Lower leg skin (tissue), 4 donors: ENCODE results near the gene APEH. TPM values are rescaled to one million over a fixed set of nuclear protein-coding genes. Genes with fewer than 3 reads are reported as not detected.
A peak's percentile ranks its signal among the peaks of the same experiment; 100 is the strongest.
"Not testable (repeated sequence)": the region's sequence is repeated elsewhere in the genome, so short reads cannot be mapped to it uniquely, and the experiment has no call there.

Experiments used
- DNase-seq, 2 donors: peaks; one replicate each; pipeline ENCODE4 v3.0.0-alpha.2; 2019; ENCODE audit warnings: low spot score in 2 of 2
- H3K4me3 ChIP-seq: fragments of 200-600 bp; sonication (generic); 2 replicates; pipeline ENCODE4 v1.5.1; 2017; ENCODE audit warnings: mild to moderate bottlenecking, low read depth; ENCODE audit not compliant: poor library complexity, severe bottlenecking
- CTCF ChIP-seq, 3 donors: fragments of 450-650 bp; IDR thresholded peaks; one replicate each; pipeline ENCODE4 v1.5.1; 2016; ENCODE audit warnings: antibody characterized with exemption in 3 of 3, mild to moderate bottlenecking in 3 of 3, moderate library complexity in 2 of 3
- POLR2A ChIP-seq, 2 donors: fragments of 450-650 bp; IDR thresholded peaks; one replicate each; pipeline ENCODE4 v1.6.1; 2016 to 2017; ENCODE audit warnings: antibody characterized with exemption in 2 of 2, mild to moderate bottlenecking in 1 of 2, moderate library complexity in 1 of 2
- WGBS, 2 donors: methylation state at CpG; one replicate each; pipeline ENCODE4 v1.1.5; 2018; 5-methylcytosine and 5-hydroxymethylcytosine counted together
- intact Hi-C: fragments of 100-400 bp; cut with DNase I; formaldehyde crosslinking; loops from one replicate; pipeline ENCODE4 v1.15.0; 2023; ENCODE audit warnings: low total_unique reads
- total RNA-seq, 4 donors: library from RNA; depleted of rRNA; stranded (reverse); fragments of >200 nt; gene quantifications; one replicate each; pipeline ENCODE4 v1.1.0, GENCODE V29; 2016

The APEH gene
- total RNA-seq, 4 donors from 2014 or later, result 73.8 to 92.4 (median 83.1) TPM

- intact Hi-C loops, result no loop called here
- WGBS, 2 donors, result 89 to 91% methylated on average over 5 to 11 of the region's 11 CpGs
- no peak for DNase-seq
- TF ChIP-seq CTCF (IDR thresholded peaks at IDR 0.05) (no peak), POLR2A (IDR thresholded peaks at IDR 0.05) (no peak)
- no peak overlapping the region for H3K4me3 ChIP-seq
These were observed 1.8 kb downstream of the APEH start for GRCh38 chr3:49675912-49676311.

DNA sequence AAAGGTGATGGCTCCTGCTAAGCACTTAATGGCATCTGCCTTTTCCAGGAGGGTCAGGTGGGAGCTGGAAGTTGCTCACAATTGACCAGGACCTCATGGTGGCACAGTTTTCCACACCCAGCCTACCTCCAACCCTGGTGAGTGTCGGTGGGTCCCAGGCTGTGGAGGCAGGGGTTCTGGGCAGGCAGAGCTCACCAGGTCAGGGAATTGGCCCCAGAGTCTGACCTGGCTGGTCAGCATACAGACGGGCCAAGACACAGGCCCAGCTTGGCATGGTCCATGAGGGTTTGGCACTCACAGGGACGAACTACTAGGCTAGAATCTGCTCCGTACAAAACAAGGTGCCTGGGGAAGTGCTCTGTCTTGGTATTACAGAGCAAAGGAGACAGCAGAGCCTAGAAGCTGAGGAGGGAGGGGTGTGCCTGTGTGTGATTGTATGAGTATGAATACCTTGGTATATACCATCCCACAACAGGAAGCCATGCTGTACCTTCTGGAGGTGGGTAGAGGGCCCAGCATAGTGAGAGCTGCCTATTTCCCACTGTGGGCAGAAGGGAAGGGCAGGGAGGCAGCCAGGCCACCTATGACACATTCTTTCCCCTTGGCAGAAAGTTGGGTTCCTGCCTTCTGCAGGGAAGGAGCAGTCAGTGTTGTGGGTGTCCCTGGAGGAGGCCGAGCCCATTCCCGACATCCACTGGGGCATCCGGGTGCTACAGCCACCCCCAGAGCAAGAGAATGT lies 6.5 kb downstream of the APEH start:
- DNase-seq, result no peak
- 88 to 91% methylated on average over 7 of the region's 7 CpGs for WGBS, 2 donors
- no peak overlapping the region for H3K4me3 ChIP-seq
- TF ChIP-seq CTCF (IDR thresholded peaks at IDR 0.05) (no peak), POLR2A (IDR thresholded peaks at IDR 0.05) (no peak)
- intact Hi-C loops, result no loop called here

DNA sequence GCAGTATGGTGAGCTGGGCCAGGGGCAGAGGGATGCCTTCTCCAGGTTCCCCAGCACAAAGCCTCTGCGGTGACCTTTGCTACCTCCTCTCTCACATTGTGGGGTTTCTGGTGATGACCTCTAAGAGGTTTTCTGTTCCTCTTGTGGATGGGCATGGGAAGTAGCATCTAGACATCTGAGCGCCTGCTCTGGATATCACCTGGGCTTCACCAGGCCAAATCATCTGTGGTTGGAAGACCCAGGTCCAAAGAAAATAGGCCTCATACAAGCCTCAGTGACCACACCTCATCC lies 7.0 kb downstream of the APEH start:
- TF ChIP-seq POLR2A (IDR thresholded peaks at IDR 0.05) (no peak), CTCF (IDR thresholded peaks at IDR 0.05) (no peak)
- DNase-seq, result no peak
- WGBS, 2 donors, result 93 to 100% methylated on average over 2 of the region's 2 CpGs
- no peak overlapping the region for H3K4me3 ChIP-seq
- intact Hi-C loops, result no loop called here

DNA sequence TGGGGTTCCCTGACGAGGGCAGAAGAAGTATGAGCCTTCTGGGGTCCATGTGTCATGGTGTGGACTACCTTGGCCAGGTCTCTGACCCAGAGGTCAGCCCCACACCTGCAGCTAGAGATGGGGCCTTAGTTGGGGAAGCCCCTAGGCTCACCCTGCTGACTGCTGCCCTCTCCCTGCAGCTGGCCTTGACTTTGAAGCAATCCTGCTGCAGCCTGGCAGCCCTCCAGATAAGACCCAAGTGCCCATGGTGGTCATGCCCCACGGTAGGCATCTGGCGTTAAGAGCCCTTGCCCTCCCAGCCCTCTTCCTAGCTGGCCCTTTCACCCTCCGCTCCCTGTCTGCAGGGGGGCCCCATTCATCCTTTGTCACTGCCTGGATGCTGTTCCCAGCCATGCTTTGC lies 7.4 kb downstream of the APEH start:
- TF ChIP-seq CTCF (IDR thresholded peaks at IDR 0.05) (no peak), POLR2A (IDR thresholded peaks at IDR 0.05) (no peak)
- WGBS, 2 donors, result 75 to 93% methylated on average over 4 of the region's 4 CpGs
- intact Hi-C loops, result no loop called here
- no peak overlapping the region for H3K4me3 ChIP-seq
- DNase-seq, result no peak

GRCh38 chr3:49683162-49683561 lies 9.0 kb downstream of the APEH start:
- H3K4me3 ChIP-seq, result no peak overlapping the region
- no peak for DNase-seq
- TF ChIP-seq POLR2A (IDR thresholded peaks at IDR 0.05) (no peak), CTCF (IDR thresholded peaks at IDR 0.05) (no peak)
- 85 to 91% methylated on average over 6 of the region's 6 CpGs for WGBS, 2 donors
- intact Hi-C loops, result no loop called here

- intact Hi-C loops, H3K4me3 ChIP-seq, DNase-seq: not testable (repeated sequence)
- 76 to 100% methylated on average over 1 to 2 of the region's 2 CpGs for WGBS, 2 donors
These were observed 10.3 kb downstream of the APEH start for GRCh38 chr3:49684453-49684852.

- WGBS, 2 donors, result 95% methylated on average over 10 of the region's 10 CpGs
- H3K4me3 ChIP-seq, intact Hi-C loops, DNase-seq: not testable (repeated sequence)
These were observed 11.0 kb downstream of the APEH start for GRCh38 chr3:49685103-49685502.

GRCh38 chr3:49685846-49686245 lies 11.7 kb downstream of the APEH start:
- intact Hi-C loops, H3K4me3 ChIP-seq, DNase-seq: not testable (repeated sequence)
- WGBS, 2 donors, result 19% methylated on average over 18 of the region's 36 CpGs; no CpG with 5 or more reads in 1 of the 2 donors

DNA sequence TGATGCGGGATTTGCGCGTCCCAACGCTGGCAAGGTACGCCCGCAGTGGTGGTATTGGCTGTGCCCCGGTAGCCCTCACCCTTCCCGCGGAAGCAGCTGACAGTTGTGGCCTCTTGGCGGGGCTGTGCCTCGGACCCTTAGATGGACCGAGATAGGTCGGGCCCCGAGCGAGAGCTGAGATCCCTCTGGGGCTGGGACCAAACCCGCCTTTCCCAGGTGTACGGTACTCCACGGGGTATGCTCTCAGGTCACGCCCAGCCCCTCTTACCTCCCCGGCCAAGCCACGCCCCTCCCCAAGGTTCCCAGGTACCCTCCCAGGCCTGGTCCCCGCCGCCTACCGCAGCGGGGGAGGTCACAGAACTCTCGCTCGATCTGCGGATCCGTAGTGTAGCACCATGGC lies 12.2 kb downstream of the APEH start:
- H3K4me3 ChIP-seq, intact Hi-C loops: not testable (repeated sequence)
- peak; percentile 31 to 89 for DNase-seq
- WGBS, 2 donors, result 0 to 5% methylated on average over 1 to 19 of the region's 29 CpGs
